A549 (cell line): ENCODE results near the gene NPRL2. TPM values are rescaled to one million over a fixed set of nuclear protein-coding genes. Genes with fewer than 3 reads are reported as not detected.
A peak's percentile ranks its signal among the peaks of the same experiment; 100 is the strongest.

Experiments used
- ATAC-seq, 2 experiments: fragments of 200-7000 bp in 1 of 2; fragments of >200 bp in 1 of 2; cut with Nextera tagmentation in 1 of 2; cut with Tn5 transposase in 1 of 2; 3 replicates each; pipeline versions ENCODE4 v1.8.0 to v1.9.1; 2018 to 2020; ENCODE audit warnings: mild to moderate bottlenecking in 1 of 2, moderate library complexity in 1 of 2
- CTCF ChIA-PET: fragments of 300-600 bp; sonication (Branson Sonifier 250); formaldehyde crosslinking; extraction: SDS; loops from one replicate; lab custom pipeline; 2021; ENCODE audit warnings: antibody characterized with exemption, inconsistent platforms; lab: Yijun Ruan, JAX
- POLR2A ChIA-PET: fragments of 350-600 bp; formaldehyde crosslinking; extraction: SDS; loops from one replicate; lab custom pipeline; 2021; ENCODE audit warnings: antibody characterized with exemption, inconsistent platforms; lab: Yijun Ruan, JAX
- DNase-seq, 2 experiments: peaks; one replicate each; pipeline versions ENCODE4 v3.0.0 to v3.0.0-alpha.2; 2011 to 2016; ENCODE audit warnings: low read depth in 1 of 2, low spot score in 1 of 2
- FAIRE-seq: peaks from 2 replicates; lab custom pipeline; 2011; peaks lifted over from hg19 to GRCh38; lab: Jason Lieb, UNC
- H3K27ac ChIP-seq, 2 experiments: fragments of >200 bp; sonication (Bioruptor Twin); formaldehyde crosslinking; 3 replicates each; pipeline ENCODE4 v1.5.1; 2016 to 2017
- H3K4me1 ChIP-seq: fragments of >200 bp; sonication (Bioruptor Twin); formaldehyde crosslinking; 3 replicates; pipeline ENCODE4 v1.6.1; 2016
- H3K4me2 ChIP-seq: fragments of >200 bp; sonication (Bioruptor Twin); formaldehyde crosslinking; 3 replicates; pipeline ENCODE4 v1.6.1; 2016
- H3K4me3 ChIP-seq: fragments of >200 bp; sonication (Bioruptor Twin); formaldehyde crosslinking; 3 replicates; pipeline ENCODE4 v1.5.1; 2016
- H3K9me3 ChIP-seq: fragments of >200 bp; sonication (Bioruptor Twin); formaldehyde crosslinking; 3 replicates; pipeline ENCODE4 v1.6.1; 2016
- BHLHE40 ChIP-seq: IDR thresholded peaks from 2 replicates; pipeline ENCODE4 v1.6.1; 2012; ENCODE audit warnings: low read depth, low read length, inconsistent platforms
- CBX8 ChIP-seq: fragments of 200-600 bp; sonication (generic); IDR thresholded peaks from 2 replicates; pipeline ENCODE4 v1.6.1; 2016
- CTCF ChIP-seq: fragments of >200 bp; sonication (Bioruptor Twin); formaldehyde crosslinking; IDR thresholded peaks from 3 replicates; pipeline ENCODE4 v1.5.1; 2016
- ELK1 ChIP-seq: fragments of 150-350 bp; IDR thresholded peaks from 2 replicates; pipeline ENCODE4 v1.6.1; 2014; ENCODE audit warnings: low read depth, mild to moderate bottlenecking, low read length
- ESRRA ChIP-seq: fragments of 150-350 bp; IDR thresholded peaks from 2 replicates; pipeline ENCODE4 v1.6.1; 2014; ENCODE audit warnings: mild to moderate bottlenecking, low read length, borderline replicate concordance
- FOSB ChIP-seq: fragments of 250-450 bp; sonication (Bioruptor Pico); IDR thresholded peaks from 2 replicates; pipeline ENCODE4 v1.5.0; 2020; ENCODE audit warnings: mild to moderate bottlenecking, moderate library complexity
- FOSL2 ChIP-seq, 2 experiments: fragments of 450-650 bp in 1 of 2; fragments of >200 bp in 1 of 2; sonication (Bioruptor Twin) in 1 of 2; formaldehyde crosslinking; IDR thresholded peaks; 2 replicates each; pipeline versions ENCODE4 v1.5.0 to v1.6.1; 2016 to 2020; ENCODE audit warnings: mild to moderate bottlenecking in 1 of 2, moderate library complexity in 1 of 2
- FOXS1 ChIP-seq: fragments of 250-450 bp; sonication (Bioruptor Pico); IDR thresholded peaks from 2 replicates; pipeline ENCODE4 v1.5.0; 2020; ENCODE audit warnings: mild to moderate bottlenecking, moderate library complexity
- GATA3 ChIP-seq: IDR thresholded peaks from 2 replicates; pipeline ENCODE4 v1.6.1; 2012; ENCODE audit warnings: borderline replicate concordance
- HEYL ChIP-seq: fragments of 250-450 bp; sonication (Bioruptor Pico); IDR thresholded peaks from 2 replicates; pipeline ENCODE4 v1.8.0; 2021; ENCODE audit warnings: mild to moderate bottlenecking, moderate library complexity
- HOXB13 ChIP-seq: fragments of 250-450 bp; sonication (Bioruptor Pico); IDR thresholded peaks from 2 replicates; pipeline ENCODE4 v1.5.0; 2020; ENCODE audit warnings: low read depth, mild to moderate bottlenecking, moderate library complexity
- HOXB5 ChIP-seq: fragments of 250-450 bp; sonication (Bioruptor Pico); IDR thresholded peaks from 2 replicates; pipeline ENCODE4 v1.5.0; 2020; ENCODE audit warnings: mild to moderate bottlenecking, moderate library complexity
- JUNB ChIP-seq: fragments of >200 bp; sonication (Bioruptor Twin); formaldehyde crosslinking; IDR thresholded peaks from 2 replicates; pipeline ENCODE4 v1.6.1; 2016
- MYC ChIP-seq: IDR thresholded peaks from 2 replicates; pipeline ENCODE4 v1.6.1; 2012; ENCODE audit warnings: mild to moderate bottlenecking, inconsistent platforms, low read length, improper control_type of control experiment, borderline replicate concordance
- NFE2L2 ChIP-seq: fragments of 150-350 bp; conservative IDR thresholded peaks from 2 replicates; pipeline ENCODE4 v1.6.1; 2014; ENCODE audit warnings: low read length
- NPAS2 ChIP-seq: fragments of 250-450 bp; sonication (Bioruptor Pico); IDR thresholded peaks from 2 replicates; pipeline ENCODE4 v1.8.0; 2022; ENCODE audit warnings: mild to moderate bottlenecking, moderate library complexity, borderline replicate concordance
- PBX3 ChIP-seq: IDR thresholded peaks from 2 replicates; pipeline ENCODE4 v1.6.1; 2012
- PHF8 ChIP-seq: fragments of 200-600 bp; sonication (generic); IDR thresholded peaks from 2 replicates; pipeline ENCODE4 v1.6.1; 2016; ENCODE audit warnings: low read depth, mild to moderate bottlenecking, antibody characterized with exemption, moderate library complexity, borderline replicate concordance
- POLR2AphosphoS2 ChIP-seq: conservative IDR thresholded peaks from 2 replicates; pipeline ENCODE4 v1.6.1; 2012; ENCODE audit warnings: low read length, improper control_type of control experiment, inconsistent platforms
- RAD21 ChIP-seq, 2 experiments: fragments of >200 bp in 1 of 2; sonication (Bioruptor Twin) in 1 of 2; formaldehyde crosslinking in 1 of 2; IDR thresholded peaks in 1 of 2; conservative IDR thresholded peaks in 1 of 2; 2 replicates in 1 of 2; 3 replicates in 1 of 2; pipeline ENCODE4 v1.6.1; 2012 to 2018; ENCODE audit warnings: inconsistent platforms in 1 of 2
- RCOR1 ChIP-seq: fragments of 150-350 bp; IDR thresholded peaks from 2 replicates; pipeline ENCODE4 v1.6.1; 2014; ENCODE audit warnings: antibody characterized with exemption, low read length, low read depth
- RFX5 ChIP-seq: fragments of 450-650 bp; IDR thresholded peaks from 2 replicates; pipeline ENCODE4 v1.7.1; 2014; ENCODE audit warnings: antibody characterized with exemption, mild to moderate bottlenecking, moderate library complexity
- RNF2 ChIP-seq: fragments of 200-600 bp; sonication (generic); IDR thresholded peaks from 2 replicates; pipeline ENCODE4 v1.6.1; 2016; ENCODE audit warnings: low read depth, mild to moderate bottlenecking, antibody characterized with exemption, moderate library complexity, borderline replicate concordance
- SMC3 ChIP-seq: fragments of >200 bp; sonication (Bioruptor Twin); formaldehyde crosslinking; IDR thresholded peaks from 3 replicates; pipeline ENCODE4 v1.6.1; 2018; ENCODE audit warnings: inconsistent platforms
- TFCP2L1 ChIP-seq: fragments of 250-450 bp; sonication (Bioruptor Pico); IDR thresholded peaks from 2 replicates; pipeline ENCODE4 v1.5.0; 2021; ENCODE audit warnings: mild to moderate bottlenecking
- ZC3H11A ChIP-seq: fragments of 450-650 bp; IDR thresholded peaks from 2 replicates; pipeline ENCODE4 v1.6.1; 2014; ENCODE audit warnings: antibody characterized with exemption, mild to moderate bottlenecking
- ZFP36 ChIP-seq: fragments of 450-650 bp; IDR thresholded peaks from 2 replicates; pipeline ENCODE4 v1.6.1; 2014; ENCODE audit warnings: borderline replicate concordance; ENCODE audit not compliant: partially characterized antibody
- ZSCAN20 ChIP-seq: fragments of 250-450 bp; sonication (Bioruptor Pico); IDR thresholded peaks from 2 replicates; pipeline ENCODE4 v1.8.0; 2022; ENCODE audit warnings: mild to moderate bottlenecking, moderate library complexity
- WGBS: methylation state at CpG from one replicate; pipeline ENCODE4 v1.1.6; 2017; ENCODE audit errors: missing lambda C conversion rate; 5-methylcytosine and 5-hydroxymethylcytosine counted together
- polyA plus RNA-seq, 4 experiments: library from polyadenylated mRNA; depleted of rRNA in 3 of 4; stranded (reverse); fragments of >200 nt; fragmentation: RNase III in 1 of 4; extraction: RNeasy Plus Mini Kit Qiagen cat#74134 plus additional on column Dnase treatment in 1 of 4; gene quantifications; 2 replicates in 3 of 4; 3 replicates in 1 of 4; pipeline ENCODE4 v1.2.3, GENCODE V29; 2011 to 2017
- TF ChIP-seq, protein P1 (sequence below): fragments of >200 bp; sonication (Bioruptor Twin); formaldehyde crosslinking; IDR thresholded peaks from 2 replicates; pipeline ENCODE4 v1.6.1; 2016
- TF ChIP-seq, protein P2 (sequence below): fragments of 450-650 bp; IDR thresholded peaks from 2 replicates; pipeline ENCODE4 v1.6.1; 2014; ENCODE audit warnings: antibody characterized with exemption

Gene NPRL2
- polyA plus RNA-seq, 2 of the 4 experiments (the other 2 are of a cell fraction), result 19.5 to 19.9 TPM

- H3K9me3 ChIP-seq, result no peaks in the 10 kb centered on the region
- H3K27ac ChIP-seq, result no peak overlapping the region
- H3K4me2 ChIP-seq, result no peak overlapping the region
- WGBS, result 16% methylated on average over 10 of the region's 14 CpGs
- no peak for FAIRE-seq
- H3K4me3 ChIP-seq, result no peak overlapping the region
- ChIA-PET POLR2A (interaction anchor here (0.6 to 3.2 kb wide), 5 partner anchors 10 to 869 kb away, joined by 3 to 12 read pairs (median 5); no protein-coding TSS in a partner anchor), CTCF (interaction anchor here (0.6 to 5.3 kb wide), 23 partner anchors 9 to 1118 kb away, joined by 3 to 60 read pairs (median 4); partner anchors contain the start of gene CISH)
- H3K4me1 ChIP-seq, result peaks cover 20% of the 10 kb centered on the region; the same call in 2 of the 3 replicates
- peak; percentile 55 to 62 for DNase-seq
- TF ChIP-seq RAD21 (conservative IDR thresholded peaks at IDR 0.05 in 1 of 2, IDR thresholded peaks at IDR 0.05 in 1 of 2) (peak; percentile 54 to 61), CBX8 (no peak), GATA3 (no peak), FOSL2 (IDR thresholded peaks at IDR 0.05) (no peak), FOSL2 (CRISPR knock-in tag; IDR thresholded peaks at IDR 0.05) (peak; percentile 59), FOXS1 (CRISPR knock-in tag) (no peak), PHF8 (no peak), CTCF (peak; percentile 58), ZC3H11A (no peak), PBX3 (no peak), NPAS2 (CRISPR knock-in tag) (no peak), ZFP36 (no peak), FOSB (no peak), TFCP2L1 (CRISPR knock-in tag) (no peak), RNF2 (no peak), SMC3 (peak; percentile 26; the same call in 1 of the 3 replicates), HOXB13 (CRISPR knock-in tag) (no peak)
- TF ChIP-seq, protein P1, sequence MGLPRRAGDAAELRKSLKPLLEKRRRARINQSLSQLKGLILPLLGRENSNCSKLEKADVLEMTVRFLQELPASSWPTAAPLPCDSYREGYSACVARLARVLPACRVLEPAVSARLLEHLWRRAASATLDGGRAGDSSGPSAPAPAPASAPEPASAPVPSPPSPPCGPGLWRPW, result no peak
- TF ChIP-seq, all 56 proteins: peak for 4
- peak in 1 of 2 experiments; percentile 12; a peak in 2 of 6 replicates for ATAC-seq
These were observed 3.3 kb downstream of the NPRL2 start for GRCh38 chr3:50347187-50347813.

GRCh38 chr3:50345586-50346234 is 4.9 kb downstream of the NPRL2 start, which contains the start of gene ZMYND10:
TSS of gene ZMYND10 (minus strand) at chr3:50345732. CDS start at chr3:50345579, 153 bp downstream.
- DNase-seq, result peak; percentile 58 to 76
- Histone ChIP-seq H3K4me2 (peak within 1 kb of the TSS; percentile 96), H3K4me3 (peak within 1 kb of the TSS; percentile 45), H3K9me3 (no peaks in the 10 kb centered on the region), H3K4me1 (peaks cover 12% of the 10 kb centered on the region; the same call in 1 of the 3 replicates), H3K27ac (peak within 1 kb of the TSS; percentile 1 to 77; a peak in 4 of 6 replicates)
- CTCF ChIA-PET, result interaction anchor here (0.6 to 3.9 kb wide), 5 partner anchors 196 to 1108 kb away, joined by 3 to 60 read pairs (median 3); no protein-coding TSS in a partner anchor
- peak; percentile 32 to 77; a peak in 3 of 6 replicates for ATAC-seq
- no peak for FAIRE-seq
- POLR2A ChIA-PET, result no interaction called here
- WGBS, result 63% methylated on average over 14 of the region's 45 CpGs
- TF ChIP-seq POLR2AphosphoS2 (no peak), ELK1 (no peak), RNF2 (no peak), MYC (no peak), ZSCAN20 (CRISPR knock-in tag) (no peak), JUNB (no peak), RFX5 (no peak), NFE2L2 (no peak), RCOR1 (no peak), HEYL (CRISPR knock-in tag) (no peak), HOXB5 (CRISPR knock-in tag) (no peak), ESRRA (no peak), BHLHE40 (no peak), GATA3 (no peak)
- TF ChIP-seq, protein P2, sequence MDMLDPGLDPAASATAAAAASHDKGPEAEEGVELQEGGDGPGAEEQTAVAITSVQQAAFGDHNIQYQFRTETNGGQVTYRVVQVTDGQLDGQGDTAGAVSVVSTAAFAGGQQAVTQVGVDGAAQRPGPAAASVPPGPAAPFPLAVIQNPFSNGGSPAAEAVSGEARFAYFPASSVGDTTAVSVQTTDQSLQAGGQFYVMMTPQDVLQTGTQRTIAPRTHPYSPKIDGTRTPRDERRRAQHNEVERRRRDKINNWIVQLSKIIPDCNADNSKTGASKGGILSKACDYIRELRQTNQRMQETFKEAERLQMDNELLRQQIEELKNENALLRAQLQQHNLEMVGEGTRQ, result no peak
